HepG2 (cell line): ENCODE results near the gene SLC20A1. TPM values are rescaled to one million over a fixed set of nuclear protein-coding genes. Genes with fewer than 3 reads are reported as not detected.

Experiments used
- ATAC-seq: fragments of 200-7000 bp; cut with Tn5 transposase; 3 replicates; pipeline ENCODE4 v1.9.1; 2020; ENCODE audit warnings: mild to moderate bottlenecking, moderate library complexity
- BruUV-seq: library from RNA; stranded (reverse); fragments of 400-500 nt; replicated peaks from 2 replicates; lab custom pipeline; 2021; lab: Mats Ljungman, UMichigan
- CTCF ChIA-PET: fragments of 300-600 bp; formaldehyde crosslinking; extraction: SDS; loops from one replicate; lab custom pipeline; 2021; ENCODE audit warnings: low total read pairs, inconsistent platforms, low intra/inter-chr PET ratio; lab: Yijun Ruan, JAX
- POLR2A ChIA-PET: fragments of 350-600 bp; sonication (Branson Sonifier 250); formaldehyde crosslinking; loops from one replicate; lab custom pipeline; 2020; ENCODE audit warnings: antibody characterized with exemption, inconsistent platforms; lab: Yijun Ruan, JAX
- DNase-seq: peaks from one replicate; pipeline ENCODE4 v3.0.0-alpha.2; 2015; ENCODE audit warnings: low spot score
- FAIRE-seq: peaks from 3 replicates; lab custom pipeline; 2011; peaks lifted over from hg19 to GRCh38; lab: Jason Lieb, UNC
- H2AFZ ChIP-seq: one replicate; pipeline ENCODE4 v1.6.1; 2011; ENCODE audit warnings: low read length, inconsistent platforms
- H3K27ac ChIP-seq: fragments of 300-600 bp; 3 replicates; pipeline ENCODE4 v1.8.0; 2011; ENCODE audit warnings: mixed run types, mild to moderate bottlenecking, mixed read lengths, low read length, inconsistent platforms; ENCODE audit not compliant: insufficient read depth; ENCODE audit errors: extremely low read length
- H3K27me3 ChIP-seq, 2 experiments: fragments of 200-600 bp in 1 of 2; 2 replicates in 1 of 2; 3 replicates in 1 of 2; pipeline versions ENCODE4 v1.6.0 to v1.8.0; 2011; ENCODE audit warnings: low read length in 2 of 2, mild to moderate bottlenecking in 2 of 2, moderate library complexity in 2 of 2, inconsistent platforms in 1 of 2; ENCODE audit not compliant: insufficient read depth in 2 of 2, control insufficient read depth in 1 of 2
- H3K36me3 ChIP-seq, 2 experiments: fragments of 200-600 bp in 1 of 2; replicated peaks in 1 of 2; 2 replicates in 1 of 2; 3 replicates in 1 of 2; pipeline versions ENCODE4 v1.5.1 to v1.8.0; 2011; ENCODE audit warnings: low read length in 2 of 2, inconsistent platforms in 1 of 2; ENCODE audit not compliant: insufficient read depth in 2 of 2, control insufficient read depth in 1 of 2
- H3K4me1 ChIP-seq: 2 replicates; pipeline ENCODE4 v1.5.1; 2012; ENCODE audit warnings: low read length, inconsistent platforms; ENCODE audit not compliant: insufficient read depth
- H3K4me2 ChIP-seq: 2 replicates; pipeline ENCODE4 v1.6.0; 2011; ENCODE audit warnings: low read depth, low read length, inconsistent platforms
- H3K4me3 ChIP-seq, 3 experiments: fragments of 200-600 bp in 1 of 3; sonication (generic), shearing (Covaris generic) in 1 of 3; replicated peaks in 1 of 3; 2 replicates each; pipeline ENCODE4 v1.5.1; 2011 to 2016; ENCODE audit warnings: low read length in 3 of 3, inconsistent platforms in 2 of 3, low read depth in 2 of 3, mild to moderate bottlenecking in 2 of 3, control low read depth in 1 of 3, mixed read lengths in 1 of 3; ENCODE audit not compliant: insufficient read depth in 1 of 3
- H3K79me2 ChIP-seq: one replicate; pipeline ENCODE4 v1.6.1; 2011; ENCODE audit warnings: low read length, inconsistent platforms; ENCODE audit not compliant: insufficient read depth
- H3K9ac ChIP-seq: 2 replicates; pipeline ENCODE4 v1.6.0; 2011; ENCODE audit warnings: mild to moderate bottlenecking, low read depth, low read length, inconsistent platforms; ENCODE audit not compliant: insufficient read depth
- H3K9me3 ChIP-seq: 2 replicates; pipeline ENCODE4 v1.5.1; 2012; ENCODE audit warnings: mild to moderate bottlenecking, low read length
- H4K20me1 ChIP-seq: 2 replicates; pipeline ENCODE4 v1.6.0; 2011; ENCODE audit warnings: inconsistent platforms, mild to moderate bottlenecking, low read length, moderate library complexity; ENCODE audit not compliant: insufficient read depth
- HES4 ChIP-seq: sonication (generic); formaldehyde crosslinking; IDR thresholded peaks from 2 replicates; pipeline ENCODE4 v1.9.0; 2021; ENCODE audit warnings: mild to moderate bottlenecking, missing genetic modification reagents, borderline replicate concordance
- POGK ChIP-seq: sonication (generic); formaldehyde crosslinking; conservative IDR thresholded peaks from 2 replicates; pipeline ENCODE4 v1.8.0; 2022; ENCODE audit warnings: mild to moderate bottlenecking, moderate library complexity, missing genetic modification reagents
- THYN1 ChIP-seq: sonication (generic); formaldehyde crosslinking; IDR thresholded peaks from 2 replicates; pipeline ENCODE4 v1.8.1; 2023; ENCODE audit warnings: low read depth, mild to moderate bottlenecking, moderate library complexity, missing genetic modification reagents, borderline replicate concordance
- ZNF121 ChIP-seq: sonication (generic); formaldehyde crosslinking; IDR thresholded peaks from 2 replicates; pipeline ENCODE4 v1.5.0; 2020; ENCODE audit warnings: mild to moderate bottlenecking, missing genetic modification reagents
- WGBS: methylation state at CpG from one replicate; pipeline ENCODE4 v1.1.6; 2017; ENCODE audit warnings: low lambda C conversion rate; 5-methylcytosine and 5-hydroxymethylcytosine counted together
- in situ Hi-C: cut with HindIII; loops from 2 replicates; pipeline ENCODE4 v1.10.0; 2017; ENCODE audit warnings: low pct_unique_long_range_greater_than_20kb; ENCODE audit not compliant: extremely low pct_ligation_motif_present
- intact Hi-C: fragments of 100-400 bp; cut with micrococcal nuclease; formaldehyde crosslinking; loops from one replicate; pipeline ENCODE4 v1.10.0; 2022; ENCODE audit not compliant: unreplicated experiment
- polyA plus RNA-seq, 8 experiments: library from polyadenylated mRNA; depleted of rRNA in 3 of 8; stranded (reverse) in 7 of 8; unstranded in 1 of 8; fragments of >200 nt; fragmentation: Illumina TruSeq in 4 of 8; extraction: Trizol in 4 of 8; gene quantifications; 2 replicates each; pipeline versions ENCODE4 v1.2.1 to v1.2.3, GENCODE V29; 2011 to 2016; ENCODE audit warnings: low read depth in 4 of 8, missing spikeins in 1 of 8, mixed read lengths in 1 of 8; ENCODE audit not compliant: insufficient read depth in 1 of 8
- total RNA-seq, 5 experiments: library from RNA; depleted of rRNA; stranded (reverse); fragments of >200 nt; fragmentation: Illumina TruSeq; extraction: Trizol; gene quantifications; 2 replicates each; pipeline ENCODE4 v1.2.3, GENCODE V29; 2016; ENCODE audit warnings: low read depth in 1 of 5

SLC20A1 gene
- total and polyA plus RNA-seq, 2 of the 13 experiments (the other 11 are each of a cell fraction or from before 2014, with no cell fraction given): 54.0 to 85.9 TPM

- FAIRE-seq: no peak
- no peak for TF ChIP-seq POGK (CRISPR knock-in tag)
- TF ChIP-seq ZNF121 (CRISPR knock-in tag): no peak
- no peak for TF ChIP-seq THYN1 (CRISPR knock-in tag)
- TF ChIP-seq HES4: no peak
- TF ChIP-seq, all 625 proteins: peak for 0
- Histone ChIP-seq H3K4me1 (peaks cover 15% of the 10 kb centered on the region; the same call in 1 of the 2 replicates), H4K20me1 (no peaks in the 10 kb centered on the region), H3K9me3 (no peaks in the 10 kb centered on the region), H2AFZ (no peak overlapping the region), H3K36me3 (peaks cover 28 to 87% of the 10 kb centered on the region in 2 experiments), H3K9ac (no peak overlapping the region), H3K79me2 (peaks cover 3% of the 10 kb centered on the region), H3K4me2 (no peak overlapping the region), H3K27ac (no peak overlapping the region), H3K27me3 (no peaks in the 10 kb centered on the region), H3K4me3 (no peak overlapping the region)
- WGBS: 99% methylated on average over 2 of the region's 2 CpGs
- ChIA-PET POLR2A (interaction anchor here (1.6 kb wide), 1 partner anchor 14 kb away, joined by 5 read pairs; no protein-coding TSS in a partner anchor), CTCF (no interaction called here)
- DNase-seq (no peak), ATAC-seq (no peak)
- in situ Hi-C loops (no loop called here), intact Hi-C loops (no loop called here)
- no TSS peak for BruUV-seq
Observed at GRCh38 chr2:112658301-112658700, 12.6 kb downstream of the SLC20A1 start.
